MCF 10A (cell line): ENCODE data around the gene LPAR5. TPM values are rescaled to one million over a fixed set of nuclear protein-coding genes. Genes with fewer than 3 reads are reported as not detected.

Source experiments
- BruUV-seq: library from RNA; stranded (reverse); fragments of 400-500 nt; replicated peaks from 2 replicates; lab custom pipeline; 2021; lab: Mats Ljungman, UMichigan
- CTCF ChIA-PET: fragments of 300-600 bp; sonication (Branson Sonifier 250); formaldehyde crosslinking; extraction: SDS; loops from one replicate; lab custom pipeline; 2021; ENCODE audit warnings: antibody characterized with exemption, inconsistent platforms; lab: Yijun Ruan, JAX
- POLR2A ChIA-PET: fragments of 300-600, 350-650 bp; sonication (Branson Sonifier 250); formaldehyde crosslinking; extraction: SDS; loops from one replicate; lab custom pipeline; 2020; ENCODE audit warnings: antibody characterized with exemption, inconsistent platforms; lab: Yijun Ruan, JAX
- DNase-seq: peaks from one replicate; pipeline ENCODE4 v3.0.0-alpha.2; 2018; ENCODE audit not compliant: unreplicated experiment
- H3K27ac Mint-ChIP-seq: one replicate; pipeline ENCODE4 v1.8.0; 2022; ENCODE audit warnings: mild to moderate bottlenecking, low read depth, mixed read lengths; ENCODE audit not compliant: unreplicated experiment
- H3K27me3 Mint-ChIP-seq: one replicate; pipeline ENCODE4 v1.8.0; 2022; ENCODE audit warnings: mixed read lengths; ENCODE audit not compliant: insufficient read depth, unreplicated experiment
- H3K36me3 Mint-ChIP-seq: one replicate; pipeline ENCODE4 v1.8.0; 2022; ENCODE audit warnings: mild to moderate bottlenecking, moderate library complexity, mixed read lengths; ENCODE audit not compliant: insufficient read depth, unreplicated experiment
- H3K4me1 Mint-ChIP-seq: one replicate; pipeline ENCODE4 v1.8.0; 2022; ENCODE audit warnings: mixed read lengths; ENCODE audit not compliant: insufficient read depth, unreplicated experiment
- H3K4me3 Mint-ChIP-seq: one replicate; pipeline ENCODE4 v1.8.0; 2022; ENCODE audit warnings: mild to moderate bottlenecking, moderate library complexity, mixed read lengths; ENCODE audit not compliant: unreplicated experiment
- H3K9me3 Mint-ChIP-seq: one replicate; pipeline ENCODE4 v1.8.0; 2022; ENCODE audit warnings: mixed read lengths; ENCODE audit not compliant: unreplicated experiment
- intact Hi-C: fragments of 100-400 bp; cut with micrococcal nuclease; formaldehyde crosslinking; loops from 2 replicates; pipeline ENCODE4 v1.14.1; 2022
- total RNA-seq: library from RNA; stranded (reverse); gene quantifications from 2 replicates; pipeline ENCODE4 v1.2.3, GENCODE V29; 2022
- TF ChIP-seq, protein P1 (sequence below): fragments of 200-600 bp; IDR thresholded peaks from one replicate; pipeline ENCODE4 v1.8.0; 2022; ENCODE audit warnings: antibody characterized with exemption, mild to moderate bottlenecking; ENCODE audit not compliant: unreplicated experiment

Gene LPAR5
- total RNA-seq, 1 experiment from 2014 or later, result 2.7 TPM

DNA sequence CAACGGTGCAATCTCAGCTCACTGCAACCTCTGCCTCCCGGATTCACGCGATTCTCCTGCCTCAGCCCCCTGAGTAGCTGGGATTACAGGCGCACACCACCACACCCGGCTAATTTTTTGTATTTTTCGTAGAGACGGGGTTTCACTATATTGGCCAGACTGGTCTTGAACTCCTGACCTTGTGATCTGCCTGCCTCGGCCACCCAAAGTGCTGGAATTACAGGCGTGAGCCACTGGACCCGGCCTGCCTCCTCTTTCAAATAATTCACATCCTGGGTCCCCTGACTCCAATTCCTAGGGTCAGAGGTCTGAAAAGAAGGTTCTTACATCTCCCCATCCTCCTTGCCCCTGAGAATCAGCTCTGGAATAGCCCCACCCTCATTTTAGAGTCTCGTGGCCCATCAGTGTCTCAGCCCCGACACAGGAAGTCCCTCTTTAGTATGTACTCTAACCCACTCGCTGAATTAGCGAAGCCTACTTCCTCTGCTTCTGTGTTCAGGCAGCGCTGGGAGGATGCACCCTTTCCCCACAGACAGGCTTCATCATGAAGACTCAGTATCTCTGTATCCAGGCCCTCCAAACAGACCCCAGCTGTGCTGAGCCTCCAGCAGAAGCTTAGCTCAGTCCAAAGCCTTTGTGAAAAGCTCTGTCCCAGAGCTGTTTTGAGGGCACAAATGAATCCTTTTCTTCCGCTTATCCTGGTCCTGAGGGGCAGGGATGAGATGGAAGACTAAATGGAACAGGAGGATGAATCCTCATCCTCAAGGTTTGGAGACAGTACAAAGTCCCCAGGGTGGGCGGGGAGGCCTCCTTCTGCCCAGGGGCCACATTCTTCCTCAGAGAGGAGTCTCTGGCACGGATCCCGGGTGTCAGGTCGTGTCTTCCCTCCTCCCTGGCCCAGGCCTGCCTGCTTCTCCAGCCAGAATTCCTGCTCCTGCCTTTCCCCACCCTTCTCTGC lies 3.5 kb downstream of the LPAR5 start:
- no peak overlapping the region for H3K27ac Mint-ChIP-seq
- no peaks in the 10 kb centered on the region for H3K36me3 Mint-ChIP-seq
- no peak for DNase-seq
- H3K9me3 Mint-ChIP-seq, result no peaks in the 10 kb centered on the region
- ChIA-PET CTCF (interaction anchor here (0.6 to 1.1 kb wide), 4 partner anchors 13 to 121 kb away, joined by 3 to 4 read pairs (median 3); partner anchors contain the start of gene MLF2), POLR2A (interaction anchor here (1.0 kb wide), 1 partner anchor 57 kb away, joined by 3 read pairs; the partner anchor contains the start of gene ZNF384)
- no TSS peak for BruUV-seq
- peaks cover 17% of the 10 kb centered on the region for H3K4me1 Mint-ChIP-seq
- TF ChIP-seq, protein P1, sequence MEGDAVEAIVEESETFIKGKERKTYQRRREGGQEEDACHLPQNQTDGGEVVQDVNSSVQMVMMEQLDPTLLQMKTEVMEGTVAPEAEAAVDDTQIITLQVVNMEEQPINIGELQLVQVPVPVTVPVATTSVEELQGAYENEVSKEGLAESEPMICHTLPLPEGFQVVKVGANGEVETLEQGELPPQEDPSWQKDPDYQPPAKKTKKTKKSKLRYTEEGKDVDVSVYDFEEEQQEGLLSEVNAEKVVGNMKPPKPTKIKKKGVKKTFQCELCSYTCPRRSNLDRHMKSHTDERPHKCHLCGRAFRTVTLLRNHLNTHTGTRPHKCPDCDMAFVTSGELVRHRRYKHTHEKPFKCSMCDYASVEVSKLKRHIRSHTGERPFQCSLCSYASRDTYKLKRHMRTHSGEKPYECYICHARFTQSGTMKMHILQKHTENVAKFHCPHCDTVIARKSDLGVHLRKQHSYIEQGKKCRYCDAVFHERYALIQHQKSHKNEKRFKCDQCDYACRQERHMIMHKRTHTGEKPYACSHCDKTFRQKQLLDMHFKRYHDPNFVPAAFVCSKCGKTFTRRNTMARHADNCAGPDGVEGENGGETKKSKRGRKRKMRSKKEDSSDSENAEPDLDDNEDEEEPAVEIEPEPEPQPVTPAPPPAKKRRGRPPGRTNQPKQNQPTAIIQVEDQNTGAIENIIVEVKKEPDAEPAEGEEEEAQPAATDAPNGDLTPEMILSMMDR, result no peak
- intact Hi-C loops, result no loop called here
- no peak overlapping the region for H3K4me3 Mint-ChIP-seq
- H3K27me3 Mint-ChIP-seq, result no peaks in the 10 kb centered on the region

DNA sequence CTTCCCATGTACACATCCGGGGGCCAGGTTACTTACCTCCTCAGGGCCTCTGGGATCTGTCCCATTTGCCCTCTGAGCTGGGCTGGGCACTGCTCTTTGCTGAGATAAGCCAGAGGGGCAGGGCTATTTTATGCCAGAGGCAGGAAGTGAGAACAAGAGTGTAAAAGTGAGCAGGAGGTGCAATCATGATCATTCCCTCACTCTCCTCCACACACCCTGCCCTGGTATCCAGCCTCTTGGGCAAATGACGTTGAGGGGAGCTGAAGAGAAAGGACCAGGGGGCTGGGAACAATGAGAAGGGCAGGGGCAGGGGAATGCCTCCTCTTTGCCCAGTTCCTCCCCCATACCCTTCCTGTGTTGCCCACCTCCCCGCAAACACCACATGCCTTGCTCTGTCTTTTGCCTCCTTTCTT lies 4.2 kb downstream of the LPAR5 start:
- CTCF ChIA-PET, result interaction anchor here (0.6 to 2.0 kb wide), 2 partner anchors 13 to 122 kb away, joined by 3 to 10 read pairs; partner anchors contain the start of gene MLF2
- POLR2A ChIA-PET, result no interaction called here
- TF ChIP-seq, protein P1, result no peak
- H3K27me3 Mint-ChIP-seq, result no peaks in the 10 kb centered on the region
- H3K36me3 Mint-ChIP-seq, result no peaks in the 10 kb centered on the region
- no TSS peak for BruUV-seq
- no peak overlapping the region for H3K27ac Mint-ChIP-seq
- intact Hi-C loops, result no loop called here
- H3K4me3 Mint-ChIP-seq, result no peak overlapping the region
- H3K4me1 Mint-ChIP-seq, result peaks cover 17% of the 10 kb centered on the region
- no peak for DNase-seq
- no peaks in the 10 kb centered on the region for H3K9me3 Mint-ChIP-seq

DNA sequence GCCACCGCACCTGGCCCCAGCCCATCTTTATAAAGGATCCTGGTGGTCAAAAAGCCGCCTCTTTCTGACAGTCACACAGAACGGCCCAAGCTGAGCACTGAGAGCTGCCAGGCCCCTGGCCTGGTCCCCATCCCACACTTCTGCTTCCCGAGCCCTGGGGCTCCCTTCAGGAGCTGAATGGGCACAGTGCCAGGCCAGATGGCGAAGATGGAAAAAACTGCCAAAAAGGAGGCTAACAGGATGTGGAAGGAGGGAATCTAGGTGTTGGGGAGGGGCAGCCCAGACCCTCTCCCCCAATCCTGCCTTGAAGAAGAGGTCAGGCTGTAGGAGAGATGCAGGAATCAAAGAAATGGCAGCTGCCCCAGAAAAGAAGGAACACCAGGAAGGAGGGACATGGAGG lies 5.0 kb downstream of the LPAR5 start:
- CTCF ChIA-PET, result interaction anchor here (2.0 kb wide), 1 partner anchor 12 kb away, joined by 10 read pairs; no protein-coding TSS in a partner anchor

More for the DNA sequence above, 5.0 kb downstream of the LPAR5 start:
- intact Hi-C loops, result no loop called here
- Mint-ChIP-seq H3K27ac (no peak overlapping the region), H3K4me1 (peaks cover 9% of the 10 kb centered on the region), H3K36me3 (no peaks in the 10 kb centered on the region), H3K27me3 (no peaks in the 10 kb centered on the region), H3K9me3 (no peaks in the 10 kb centered on the region), H3K4me3 (no peak overlapping the region)
- no peak for DNase-seq
- TF ChIP-seq, protein P1, result no peak
- no TSS peak for BruUV-seq
- POLR2A ChIA-PET, result interaction anchor here (0.7 kb wide), 1 partner anchor 21 kb away, joined by 6 read pairs; no protein-coding TSS in a partner anchor
